ENCODE data around the gene SNTN. TPM values are rescaled to one million over a fixed set of nuclear protein-coding genes. Genes with fewer than 3 reads are reported as not detected.

SNTN gene
- total and polyA plus RNA-seq, 2 of the 13 experiments (the other 11 are each of a cell fraction or from before 2014, with no cell fraction given) = not detected

- in situ Hi-C loops (cut with HindIII; ENCODE audit: extremely low pct_ligation_motif_present, low pct_unique_long_range_greater_than_20kb) = no loop called here
- DNase-seq (ENCODE audit: low spot score) = no peak
- intact Hi-C loops (cut with micrococcal nuclease; ENCODE audit: unreplicated experiment) = no loop called here
- no peaks in the 10 kb centered on the region for H3K9me3 ChIP-seq (ENCODE audit: low read length)
- no peak for ATAC-seq
- H3K36me3 ChIP-seq (replicated peaks in 1 of 2; ENCODE audit: control insufficient read depth in 1 of 2, insufficient read depth in 2 of 2, low read length in 2 of 2) = no peaks in the 10 kb centered on the region
- CTCF ChIA-PET (ENCODE audit: low intra/inter-chr PET ratio, low total read pairs) = no interaction called here
- FAIRE-seq = no peak
- no peaks in the 10 kb centered on the region for H3K79me2 ChIP-seq (ENCODE audit: insufficient read depth, low read length)
- H3K27me3 ChIP-seq (ENCODE audit: control insufficient read depth in 1 of 2, insufficient read depth in 2 of 2, low read length in 2 of 2) = no peaks in the 10 kb centered on the region
- TF ChIP-seq KLF9 (CRISPR knock-in tag; IDR thresholded peaks at IDR 0.05; ENCODE audit: low read depth) (no peak), TBX3 (IDR thresholded peaks at IDR 0.05; ENCODE audit: borderline replicate concordance) (no peak), SNAI1 (CRISPR knock-in tag; IDR thresholded peaks at IDR 0.05; ENCODE audit: borderline replicate concordance) (no peak), ARID2 (CRISPR knock-in tag; IDR thresholded peaks at IDR 0.05; ENCODE audit: borderline replicate concordance) (no peak), ZNF235 (CRISPR knock-in tag; IDR thresholded peaks at IDR 0.05; ENCODE audit: borderline replicate concordance) (no peak), HCFC1 (IDR thresholded peaks at IDR 0.05; ENCODE audit: low read depth, low read length) (no peak), AFF4 (CRISPR knock-in tag; IDR thresholded peaks at IDR 0.05) (no peak), SP2 (CRISPR knock-in tag; IDR thresholded peaks at IDR 0.05) (no peak), ZNF766 (CRISPR knock-in tag; IDR thresholded peaks at IDR 0.05; ENCODE audit: borderline replicate concordance) (no peak), LRRFIP1 (CRISPR knock-in tag; conservative IDR thresholded peaks at IDR 0.05) (no peak), BATF2 (CRISPR knock-in tag; IDR thresholded peaks at IDR 0.05) (no peak), ZNF274 (CRISPR knock-in tag; IDR thresholded peaks at IDR 0.05) (no peak)
- H3K9ac ChIP-seq (ENCODE audit: insufficient read depth, low read depth, low read length) = no peak overlapping the region
- no peaks in the 10 kb centered on the region for H4K20me1 ChIP-seq (ENCODE audit: insufficient read depth, low read length)
- H3K4me1 ChIP-seq (ENCODE audit: insufficient read depth, low read length) = no peaks in the 10 kb centered on the region
- no peak overlapping the region for H2AFZ ChIP-seq (ENCODE audit: low read length)
- WGBS (ENCODE audit: low lambda C conversion rate) = 0% methylated on average over 1 of the region's 1 CpG
- H3K4me3 ChIP-seq (replicated peaks in 1 of 3; ENCODE audit: insufficient read depth in 1 of 3, low read depth in 2 of 3, low read length in 3 of 3) = no peak overlapping the region
- H3K4me2 ChIP-seq (ENCODE audit: low read depth, low read length) = no peak overlapping the region
- POLR2A ChIA-PET = no interaction called here
- no peak overlapping the region for H3K27ac ChIP-seq (ENCODE audit: extremely low read length, insufficient read depth, low read length)
- BruUV-seq (replicated peaks) = no TSS peak
Observed at GRCh38 chr3:63611382-63611781, 41.1 kb upstream of the SNTN start.

All from HepG2 (cell line).